LNCAP (cell line): ENCODE measurements around the gene ADAM15.

Experiments used
- TF ChIP-seq, protein P1 (sequence below): fragments of 450-650 bp; IDR thresholded peaks from 2 replicates; pipeline ENCODE4 v1.5.1; 2017; ENCODE audit warnings: mild to moderate bottlenecking

The ADAM15 gene, protein sequence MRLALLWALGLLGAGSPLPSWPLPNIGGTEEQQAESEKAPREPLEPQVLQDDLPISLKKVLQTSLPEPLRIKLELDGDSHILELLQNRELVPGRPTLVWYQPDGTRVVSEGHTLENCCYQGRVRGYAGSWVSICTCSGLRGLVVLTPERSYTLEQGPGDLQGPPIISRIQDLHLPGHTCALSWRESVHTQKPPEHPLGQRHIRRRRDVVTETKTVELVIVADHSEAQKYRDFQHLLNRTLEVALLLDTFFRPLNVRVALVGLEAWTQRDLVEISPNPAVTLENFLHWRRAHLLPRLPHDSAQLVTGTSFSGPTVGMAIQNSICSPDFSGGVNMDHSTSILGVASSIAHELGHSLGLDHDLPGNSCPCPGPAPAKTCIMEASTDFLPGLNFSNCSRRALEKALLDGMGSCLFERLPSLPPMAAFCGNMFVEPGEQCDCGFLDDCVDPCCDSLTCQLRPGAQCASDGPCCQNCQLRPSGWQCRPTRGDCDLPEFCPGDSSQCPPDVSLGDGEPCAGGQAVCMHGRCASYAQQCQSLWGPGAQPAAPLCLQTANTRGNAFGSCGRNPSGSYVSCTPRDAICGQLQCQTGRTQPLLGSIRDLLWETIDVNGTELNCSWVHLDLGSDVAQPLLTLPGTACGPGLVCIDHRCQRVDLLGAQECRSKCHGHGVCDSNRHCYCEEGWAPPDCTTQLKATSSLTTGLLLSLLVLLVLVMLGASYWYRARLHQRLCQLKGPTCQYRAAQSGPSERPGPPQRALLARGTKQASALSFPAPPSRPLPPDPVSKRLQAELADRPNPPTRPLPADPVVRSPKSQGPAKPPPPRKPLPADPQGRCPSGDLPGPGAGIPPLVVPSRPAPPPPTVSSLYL

DNA sequence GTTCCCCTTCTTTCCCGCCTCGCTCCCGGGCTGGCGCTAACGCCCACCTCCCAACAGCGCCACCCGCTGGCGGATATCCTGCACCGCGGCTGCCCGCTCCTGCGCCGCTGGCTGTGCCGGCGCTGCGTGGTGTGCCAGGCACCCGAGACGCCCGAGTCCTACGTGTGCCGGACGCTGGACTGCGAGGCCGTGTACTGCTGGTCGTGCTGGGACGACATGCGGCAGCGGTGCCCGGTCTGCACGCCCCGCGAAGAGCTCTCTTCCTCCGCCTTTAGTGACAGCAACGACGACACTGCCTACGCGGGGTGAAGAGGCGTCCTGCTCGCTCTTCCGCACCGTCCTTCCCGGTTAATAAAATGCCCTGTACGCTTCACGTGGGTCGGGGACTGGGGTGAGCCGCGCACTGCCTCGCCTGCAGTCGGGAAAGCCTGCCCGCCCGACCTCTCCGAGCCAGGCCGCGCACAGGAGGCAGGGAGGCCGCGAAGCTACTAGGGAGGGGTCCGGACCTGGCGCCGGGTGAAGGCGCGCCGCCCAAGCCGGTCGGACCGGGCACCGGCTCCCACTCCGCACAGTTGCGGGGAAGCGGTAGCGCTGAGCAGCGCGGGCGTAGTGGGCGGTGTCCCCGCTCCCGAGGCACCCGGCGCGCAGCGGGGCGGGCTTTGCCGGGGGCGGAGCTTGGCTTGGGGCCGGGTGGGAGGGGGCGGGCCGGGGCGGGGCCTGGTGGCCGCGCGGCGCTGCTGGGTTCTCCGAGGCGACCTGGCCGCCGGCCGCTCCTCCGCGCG lies at the start of gene ADAM15:
TSS of gene ADAM15 (plus strand) at position 757 of the 782 bp plus-strand sequence. CDS start 71 bp downstream, outside the sequence.
- TF ChIP-seq, protein P1, sequence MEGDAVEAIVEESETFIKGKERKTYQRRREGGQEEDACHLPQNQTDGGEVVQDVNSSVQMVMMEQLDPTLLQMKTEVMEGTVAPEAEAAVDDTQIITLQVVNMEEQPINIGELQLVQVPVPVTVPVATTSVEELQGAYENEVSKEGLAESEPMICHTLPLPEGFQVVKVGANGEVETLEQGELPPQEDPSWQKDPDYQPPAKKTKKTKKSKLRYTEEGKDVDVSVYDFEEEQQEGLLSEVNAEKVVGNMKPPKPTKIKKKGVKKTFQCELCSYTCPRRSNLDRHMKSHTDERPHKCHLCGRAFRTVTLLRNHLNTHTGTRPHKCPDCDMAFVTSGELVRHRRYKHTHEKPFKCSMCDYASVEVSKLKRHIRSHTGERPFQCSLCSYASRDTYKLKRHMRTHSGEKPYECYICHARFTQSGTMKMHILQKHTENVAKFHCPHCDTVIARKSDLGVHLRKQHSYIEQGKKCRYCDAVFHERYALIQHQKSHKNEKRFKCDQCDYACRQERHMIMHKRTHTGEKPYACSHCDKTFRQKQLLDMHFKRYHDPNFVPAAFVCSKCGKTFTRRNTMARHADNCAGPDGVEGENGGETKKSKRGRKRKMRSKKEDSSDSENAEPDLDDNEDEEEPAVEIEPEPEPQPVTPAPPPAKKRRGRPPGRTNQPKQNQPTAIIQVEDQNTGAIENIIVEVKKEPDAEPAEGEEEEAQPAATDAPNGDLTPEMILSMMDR = peak; percentile 99

DNA sequence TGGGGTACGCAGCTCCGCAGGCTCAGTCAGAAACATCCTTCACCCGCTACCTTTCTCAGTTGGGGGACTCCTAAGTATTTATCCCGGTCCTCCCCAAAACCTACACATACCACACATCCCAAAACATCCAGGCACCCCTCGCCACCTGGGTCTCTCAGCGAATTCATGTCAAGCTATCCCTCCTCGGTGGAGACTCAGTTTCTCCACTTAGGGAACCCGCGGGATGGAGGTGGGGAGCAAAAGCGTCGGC lies 49.8 kb upstream of the ADAM15 start:
- TF ChIP-seq, protein P1 = no peak

DNA sequence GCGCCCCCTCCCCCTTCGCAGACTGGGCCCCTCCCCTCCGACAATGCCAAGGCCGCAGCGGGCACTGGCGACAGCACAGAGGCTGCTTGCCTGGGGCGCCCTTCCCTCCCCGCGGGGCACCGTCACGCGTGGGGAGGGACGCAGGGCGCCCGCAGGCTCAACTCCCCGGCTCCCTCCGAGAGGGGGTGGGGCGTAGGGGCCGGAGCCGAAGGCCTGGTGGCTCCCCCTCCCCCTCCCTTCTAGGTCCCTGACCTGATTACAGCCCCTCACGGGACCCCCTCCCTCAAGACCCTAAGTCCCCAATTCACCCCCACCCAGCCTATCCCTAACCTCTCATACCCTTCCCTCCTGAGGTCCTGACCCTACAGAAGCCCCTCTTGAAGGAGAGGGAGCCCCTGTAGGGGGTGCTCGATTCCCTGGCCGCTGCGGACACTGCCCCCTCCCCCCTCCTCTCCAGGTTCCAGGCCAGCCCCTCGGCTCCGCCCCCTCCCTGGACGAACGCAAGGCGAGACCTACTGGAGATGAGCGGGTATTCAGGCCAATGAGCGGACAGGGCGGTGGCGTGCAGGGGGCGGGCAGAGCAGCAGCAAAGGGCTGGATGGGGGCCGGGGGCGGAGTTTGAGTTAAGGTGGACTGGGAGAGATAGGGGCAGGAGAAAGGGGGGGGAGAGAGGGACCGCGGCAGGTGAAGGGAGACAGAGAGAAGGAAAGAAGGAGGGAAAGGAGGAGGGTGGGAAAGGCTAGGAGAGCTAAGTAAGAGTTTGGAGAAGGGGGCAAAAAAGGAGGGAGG lies 49.2 kb upstream of the ADAM15 start:
- TF ChIP-seq, protein P1 = peak; percentile 60

DNA sequence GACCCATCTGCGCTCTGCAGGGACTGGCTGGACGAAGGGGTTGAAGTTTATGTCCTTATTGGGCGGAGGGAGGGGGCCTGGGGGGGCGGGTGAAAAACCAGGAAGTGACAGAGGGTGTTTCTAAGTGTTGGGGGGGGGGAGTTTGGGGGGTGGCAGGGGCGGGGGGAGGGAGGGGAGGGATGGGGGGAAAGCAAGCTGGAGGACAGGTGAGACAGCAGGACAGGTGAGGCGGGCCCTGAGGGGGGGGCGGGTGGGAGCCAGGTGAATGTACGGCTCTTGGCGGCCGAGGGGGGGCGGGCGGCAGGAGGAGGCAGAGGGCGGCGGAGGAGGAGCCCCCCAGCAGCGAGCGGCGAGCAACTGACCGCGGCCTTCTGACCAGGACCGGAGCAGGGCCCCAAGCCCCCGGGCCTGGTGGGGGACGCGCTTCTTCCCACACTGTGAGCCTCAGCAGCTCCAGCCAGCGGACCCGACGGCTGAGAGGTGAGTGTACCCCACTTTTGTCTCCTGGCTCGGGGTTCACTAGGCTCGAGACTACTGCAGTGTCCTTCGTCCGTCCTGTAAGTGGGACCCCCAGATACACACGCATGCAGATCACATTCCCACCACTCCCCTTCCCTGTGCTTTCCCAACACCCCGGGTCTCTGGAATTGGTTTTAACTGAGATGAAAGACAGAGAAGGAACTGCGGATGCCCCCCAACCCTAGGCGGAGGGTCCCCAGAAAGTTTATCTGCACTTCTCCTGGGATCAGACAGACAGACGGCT lies 48.5 kb upstream of the ADAM15 start, which contains the start of gene ZBTB7B:
TSS of gene ZBTB7B (plus strand) at position 339 of the 763 bp plus-strand sequence. CDS start 11,859 bp downstream, outside the sequence.
- TF ChIP-seq, protein P1 = no peak

DNA sequence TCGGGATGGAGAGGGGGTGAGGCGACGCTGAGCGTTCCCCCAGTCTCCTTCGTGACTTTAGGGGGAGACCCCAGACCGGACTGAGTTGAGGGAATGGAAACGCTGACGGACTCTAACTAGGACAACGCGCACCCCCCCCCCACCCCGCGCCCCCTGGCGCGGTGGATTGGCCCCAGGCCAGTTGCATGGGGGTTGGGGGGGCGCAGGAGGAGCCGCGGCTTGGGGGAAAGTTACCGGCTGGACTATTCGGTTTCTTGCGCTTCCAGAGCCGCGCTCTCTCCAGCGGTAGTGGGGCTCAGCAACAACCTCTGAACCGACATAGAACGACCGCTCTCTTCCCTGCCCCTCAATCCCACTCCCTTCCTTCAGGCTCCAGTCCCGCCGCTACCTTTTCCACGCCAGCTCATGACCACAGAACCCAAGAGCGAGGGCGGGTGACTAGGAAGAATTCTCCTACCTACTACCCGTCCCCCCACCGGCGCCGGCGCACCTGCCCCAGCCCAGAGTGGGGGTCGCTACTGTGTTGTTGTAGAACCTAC lies 47.8 kb upstream of the ADAM15 start:
- TF ChIP-seq, protein P1 = no peak

DNA sequence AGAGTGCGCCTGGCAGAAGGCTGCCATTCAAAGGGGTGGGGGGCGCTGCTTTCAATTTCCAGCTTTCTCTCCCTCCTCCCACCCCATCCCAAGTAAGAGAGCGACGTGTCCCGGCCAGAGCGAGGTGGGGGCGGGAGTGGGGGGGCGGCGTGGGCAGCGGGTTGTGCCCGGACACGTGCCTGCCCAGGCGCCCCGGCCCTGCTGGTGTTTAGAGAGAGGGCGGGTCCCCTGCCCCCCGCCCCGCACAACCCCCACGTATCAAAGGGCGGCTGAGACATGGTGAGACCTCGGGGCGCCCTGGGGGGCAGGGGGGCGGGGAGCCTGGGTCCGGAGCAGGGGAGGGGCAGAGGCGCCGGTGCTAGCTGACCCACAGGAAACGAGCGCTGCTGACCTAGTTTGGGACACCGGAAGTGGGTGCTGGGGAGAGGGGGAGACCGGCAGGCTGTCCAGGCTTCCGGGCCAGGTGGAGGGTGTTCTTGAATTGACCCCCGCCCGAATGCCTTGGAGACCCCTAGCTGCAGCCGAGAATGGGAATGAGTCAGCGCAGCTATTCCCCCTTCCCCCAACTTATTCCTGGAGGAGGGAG lies 47.3 kb upstream of the ADAM15 start:
- TF ChIP-seq, protein P1 = no peak
